ENCODE data around the gene FAM20A.

Gene FAM20A

GRCh38 chr17:68489919-68490318 lies 111.2 kb downstream of the FAM20A start:
- no peak for DNase-seq
